HepG2 (cell line): ENCODE results near the gene TREH.
A peak's percentile ranks its signal among the peaks of the same experiment; 100 is the strongest.

Source experiments
- CTCF ChIP-seq: sonication (generic); formaldehyde crosslinking; IDR thresholded peaks from 2 replicates; pipeline ENCODE4 v1.5.0; 2020; ENCODE audit warnings: mild to moderate bottlenecking, missing genetic modification reagents, moderate library complexity
- EZH2 ChIP-seq: conservative IDR thresholded peaks from 2 replicates; pipeline ENCODE4 v1.6.1; 2012; ENCODE audit warnings: mild to moderate bottlenecking, low read depth, low read length, moderate library complexity
- NBN ChIP-seq: fragments of 450-650 bp; conservative IDR thresholded peaks from 2 replicates; pipeline ENCODE4 v1.6.1; 2017
- NR0B2 ChIP-seq: sonication (generic); formaldehyde crosslinking; IDR thresholded peaks from 2 replicates; pipeline ENCODE4 v1.4.0; 2020; ENCODE audit warnings: mild to moderate bottlenecking, missing genetic modification reagents
- ONECUT2 ChIP-seq: sonication (generic); formaldehyde crosslinking; IDR thresholded peaks from 2 replicates; pipeline ENCODE4 v1.4.0; 2020; ENCODE audit warnings: missing genetic modification reagents
- POLR2A ChIP-seq, 2 experiments: IDR thresholded peaks; 2 replicates each; pipeline ENCODE4 v1.6.1; 2011; ENCODE audit warnings: low read depth in 2 of 2, low read length in 2 of 2, mild to moderate bottlenecking in 1 of 2, moderate library complexity in 1 of 2; ENCODE audit not compliant: insufficient read depth in 1 of 2
- STAT6 ChIP-seq: sonication (generic); formaldehyde crosslinking; IDR thresholded peaks from 2 replicates; pipeline ENCODE4 v1.4.0; 2020; ENCODE audit warnings: missing genetic modification reagents, mild to moderate bottlenecking, borderline replicate concordance
- TFE3 ChIP-seq: IDR thresholded peaks from 2 replicates; pipeline ENCODE4 v1.6.1; 2016
- UBTF ChIP-seq: sonication (generic); formaldehyde crosslinking; IDR thresholded peaks from 2 replicates; pipeline ENCODE4 v1.4.0; 2020; ENCODE audit warnings: mild to moderate bottlenecking, missing genetic modification reagents
- ZNF333 ChIP-seq: sonication (generic); formaldehyde crosslinking; IDR thresholded peaks from 2 replicates; pipeline ENCODE4 v1.4.0; 2020; ENCODE audit warnings: mild to moderate bottlenecking, missing genetic modification reagents, borderline replicate concordance
- ZNF570 ChIP-seq: sonication (generic); formaldehyde crosslinking; IDR thresholded peaks from 2 replicates; pipeline ENCODE4 v1.4.0; 2020; ENCODE audit warnings: mild to moderate bottlenecking, missing genetic modification reagents, borderline replicate concordance

- TF ChIP-seq STAT6 (CRISPR knock-in tag) (no peak), NR0B2 (no peak), UBTF (CRISPR knock-in tag) (no peak), NBN (no peak), ZNF333 (CRISPR knock-in tag) (no peak), EZH2 (no peak), ONECUT2 (CRISPR knock-in tag) (no peak), POLR2A (IDR thresholded peaks at IDR 0.05; ENCODE audit: insufficient read depth in 1 of 2, low read depth in 2 of 2, low read length in 2 of 2) (0 out of 4 replicates have a peak, but pooled peaks of 1 of the 2 experiments have one; percentile 2), ZNF570 (CRISPR knock-in tag) (no peak), TFE3 (CRISPR knock-in tag) (no peak), CTCF (CRISPR knock-in tag) (no peak)
These were observed 11.3 kb upstream of the TREH start for GRCh38 chr11:118690553-118691304.
